Posterior vena cava (tissue), 2 donors: ENCODE measurements around the gene ADAP1. TPM values are rescaled to one million over a fixed set of nuclear protein-coding genes. Genes with fewer than 3 reads are reported as not detected.
"Not testable (repeated sequence)": the region's sequence is repeated elsewhere in the genome, so short reads cannot be mapped to it uniquely, and the experiment has no call there.

Source experiments
- DNase-seq: peaks from one replicate; pipeline ENCODE4 v3.0.0-alpha.2; 2020; ENCODE audit warnings: low spot score
- intact Hi-C, 2 donors: fragments of 100-400 bp; cut with DNase I; formaldehyde crosslinking; loops; one replicate each; pipeline versions ENCODE4 v1.14.1 to v1.14.2; 2022 to 2023
- total RNA-seq, 2 donors: library from RNA; stranded (reverse); fragmentation: NEBNext Ultra II Directional; extraction: Animal tissue kit (Norgen Biotek cat#: 25700); gene quantifications; one replicate each; pipeline ENCODE4 v1.2.1, GENCODE V29; 2021
- donor health status: DM: yes; HTN: yes; CAD: no.
- donor health status: DM: yes; HTN: yes; CAD: no.

The ADAP1 gene
- total RNA-seq, 2 donors from 2014 or later: 16.3 to 17.8 TPM

DNA sequence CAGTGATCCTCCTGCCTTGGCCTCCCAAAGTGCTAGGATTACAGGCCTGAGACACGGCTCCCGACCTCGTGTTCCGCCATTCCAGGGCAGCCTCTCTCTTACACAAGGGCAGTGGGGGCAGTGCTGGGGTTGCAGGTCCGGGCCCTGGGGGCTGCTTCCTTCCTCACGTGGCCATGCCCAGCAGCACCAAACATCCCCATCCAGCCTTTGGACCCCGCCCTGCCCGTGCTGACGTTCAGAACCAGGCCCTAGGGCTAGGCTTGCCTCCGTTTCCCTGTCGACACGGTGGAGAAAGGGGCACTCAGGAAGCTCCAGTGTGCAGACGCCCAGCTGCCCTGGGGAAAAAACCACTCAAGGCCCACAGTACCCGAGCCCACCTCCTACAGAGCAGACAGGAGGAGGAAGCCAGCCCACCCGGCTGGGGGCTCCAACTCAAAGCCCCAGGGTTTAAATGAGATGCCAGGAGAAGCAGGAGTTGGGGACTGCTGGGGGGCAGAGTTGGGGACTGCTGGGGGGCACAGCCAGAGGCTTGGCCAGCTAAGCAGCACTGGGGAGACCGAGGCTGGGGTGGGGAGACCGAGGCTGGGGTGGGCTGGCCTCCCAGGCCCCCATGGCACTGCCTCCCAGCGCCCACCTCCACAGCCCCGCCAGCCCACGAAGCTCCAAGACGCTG is 35.9 kb downstream of the ADAP1 start:
- intact Hi-C loops: no loop called here
- DNase-seq: peak; percentile 67

DNA sequence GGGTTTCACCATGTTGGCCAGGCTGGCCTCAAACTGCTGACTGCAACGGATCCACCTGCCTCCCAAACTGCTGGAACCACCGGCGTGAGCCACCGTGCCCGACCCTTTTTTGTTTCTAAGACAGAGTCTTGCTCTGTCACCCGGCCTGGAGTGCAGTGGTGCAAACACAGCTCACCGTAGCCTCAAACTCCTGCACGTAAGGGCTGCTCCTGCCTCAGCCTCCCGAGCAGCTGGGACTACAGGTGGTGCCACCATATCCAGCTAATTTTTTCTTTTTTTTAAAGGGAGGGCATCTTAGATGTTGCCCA is 36.4 kb downstream of the ADAP1 start:
- peak; percentile 43 for DNase-seq
- intact Hi-C loops: no loop called here

DNA sequence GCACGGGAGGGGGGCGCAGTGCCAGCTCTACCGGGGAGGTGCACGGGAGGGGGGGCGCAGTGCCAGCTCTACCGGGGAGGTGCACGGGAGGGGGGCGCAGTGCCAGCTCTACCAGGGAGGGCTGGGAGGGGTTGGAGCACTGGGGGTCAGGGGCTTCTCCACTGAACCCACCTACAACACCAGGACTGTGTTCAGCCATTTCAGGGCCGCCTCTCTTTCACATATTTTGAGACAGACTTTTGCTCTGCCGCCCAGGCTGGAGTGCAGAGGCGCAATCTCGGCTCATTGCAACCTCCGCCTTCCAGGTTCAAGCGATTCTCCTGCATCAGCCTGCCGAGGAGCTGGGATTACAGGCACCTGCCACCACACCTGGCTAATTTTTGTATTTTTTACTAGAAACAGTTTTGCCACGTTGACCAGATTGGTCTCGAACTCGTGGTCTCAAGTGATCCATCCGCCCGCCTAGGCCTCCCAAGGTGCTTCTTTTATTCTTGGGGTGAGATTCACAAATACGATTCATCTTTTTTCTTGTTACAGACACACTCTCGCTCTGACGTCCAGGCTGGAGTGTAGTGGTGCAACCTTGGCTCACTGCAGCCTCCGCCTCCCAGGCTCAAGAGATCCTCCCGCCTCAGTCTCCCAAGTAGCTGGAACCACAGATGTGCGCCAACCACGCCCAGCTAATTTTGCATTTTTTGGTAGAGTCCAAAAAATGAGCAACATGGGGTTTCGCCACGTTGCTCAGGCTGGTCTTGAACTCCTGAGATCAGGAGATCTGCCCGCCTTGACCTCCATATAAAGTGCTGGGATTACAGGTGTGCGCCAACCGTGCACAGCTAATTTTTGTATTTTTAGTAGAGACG is 37.0 kb downstream of the ADAP1 start:
- DNase-seq: peak; percentile 50
- intact Hi-C loops: no loop called here

DNA sequence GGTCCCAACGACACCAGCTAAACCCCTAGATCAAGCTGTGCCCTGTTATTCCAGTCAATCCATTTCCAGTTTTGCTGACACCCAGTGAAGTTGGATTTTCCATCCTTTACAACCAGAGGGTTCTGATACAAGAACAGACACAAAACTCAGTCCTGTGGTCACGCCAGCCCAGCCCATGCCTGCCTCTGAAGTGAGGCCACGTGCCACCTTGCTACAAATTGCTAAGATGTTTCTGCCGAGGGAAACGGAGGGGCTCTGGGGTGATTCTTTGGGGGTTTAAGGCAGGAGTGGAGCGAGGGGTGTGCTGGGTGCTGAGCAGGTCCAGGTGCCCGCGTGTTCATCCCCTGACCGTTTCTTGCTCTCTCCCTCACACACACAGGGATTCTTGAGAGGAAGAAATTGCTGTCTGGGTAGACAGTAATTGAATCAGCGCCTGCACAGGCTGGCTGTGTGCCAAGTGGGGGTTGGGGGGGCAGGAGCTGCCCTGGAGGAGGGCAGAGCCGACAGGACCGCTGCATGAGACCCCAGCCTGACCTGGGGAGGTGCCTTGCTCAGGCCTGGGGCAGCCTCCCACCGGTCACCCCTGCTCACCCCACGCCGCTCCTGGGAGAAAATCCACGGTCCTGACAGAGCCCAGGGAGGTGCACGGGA is 38.1 kb downstream of the ADAP1 start:
- no peak for DNase-seq
- intact Hi-C loops: no loop called here

DNA sequence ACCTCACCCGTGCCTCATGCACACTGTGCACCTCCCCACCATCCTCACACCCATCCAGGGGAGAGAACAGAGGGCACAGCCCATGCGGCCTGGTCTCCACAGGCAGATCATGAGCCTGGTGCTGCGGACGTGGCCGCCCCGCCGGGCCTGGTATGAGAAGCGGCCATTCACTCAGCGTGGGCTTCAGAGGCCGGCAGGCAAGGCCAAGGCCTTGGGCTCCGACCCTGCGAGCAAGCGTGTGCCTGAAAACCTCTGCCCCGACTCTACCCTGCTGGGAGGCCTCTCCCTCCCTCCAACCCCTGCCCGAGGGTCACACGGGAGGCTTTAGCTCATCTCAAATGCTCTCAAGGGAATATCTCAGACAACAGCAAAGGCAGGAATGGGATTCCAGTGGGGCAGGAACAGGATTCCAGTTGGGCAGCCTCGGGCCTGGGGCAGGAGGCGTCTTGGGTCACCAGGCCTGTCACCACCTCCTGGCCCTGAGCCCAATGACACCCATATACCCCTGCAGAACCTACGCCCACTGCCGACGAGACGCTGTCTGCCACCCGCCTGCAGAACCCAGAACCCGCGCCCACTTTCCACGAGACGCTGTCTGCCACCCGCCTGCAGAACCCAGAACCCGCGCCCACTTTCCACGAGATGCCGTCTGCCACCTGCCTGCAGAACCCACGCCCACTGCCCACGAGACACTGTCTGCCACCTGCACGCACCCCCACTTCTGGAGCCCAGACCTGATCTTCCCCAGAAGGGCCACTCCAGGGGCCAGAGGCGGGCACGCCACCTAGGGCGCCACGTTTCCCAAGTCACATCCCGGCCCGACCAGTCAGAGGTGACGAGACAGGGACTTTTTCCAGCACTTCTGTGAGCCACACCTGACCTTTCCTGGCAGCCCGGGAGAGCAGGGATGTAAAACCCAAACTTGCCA is 38.9 kb downstream of the ADAP1 start:
- no peak for DNase-seq
- intact Hi-C loops: no loop called here

DNA sequence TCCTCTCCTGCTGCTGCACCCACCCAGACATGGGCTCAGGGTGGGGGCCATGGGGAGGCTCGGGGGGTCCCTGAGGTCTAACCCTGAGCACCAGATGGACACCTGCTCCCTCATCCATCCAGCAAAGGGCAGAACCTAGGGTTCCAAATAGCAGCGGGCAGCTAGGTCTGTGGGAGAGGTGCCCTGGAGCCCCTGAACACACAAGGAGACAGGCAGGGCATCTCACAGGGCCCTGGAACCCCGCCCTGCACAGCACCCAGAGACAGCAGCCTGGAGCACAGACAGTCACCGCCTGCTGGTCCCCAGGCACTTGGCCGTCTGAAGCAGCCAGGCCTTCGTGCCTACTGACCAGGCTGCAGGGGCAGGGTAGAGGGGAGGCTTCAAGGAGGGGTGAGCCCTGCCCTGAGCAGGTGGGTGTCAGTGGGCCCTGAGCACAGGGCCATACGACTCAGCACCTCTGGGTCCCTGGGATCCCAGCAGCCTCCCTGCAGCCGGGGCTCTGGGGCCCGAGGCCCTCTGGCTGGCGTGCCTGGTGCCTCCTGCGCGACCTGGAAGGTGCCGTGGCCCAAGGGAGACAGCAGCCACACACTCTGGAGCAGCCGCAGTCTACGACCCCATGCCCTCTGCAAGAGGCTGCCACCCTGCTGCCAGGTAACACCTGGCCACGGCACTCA is 39.8 kb downstream of the ADAP1 start:
- intact Hi-C loops: no loop called here
- no peak for DNase-seq

DNA sequence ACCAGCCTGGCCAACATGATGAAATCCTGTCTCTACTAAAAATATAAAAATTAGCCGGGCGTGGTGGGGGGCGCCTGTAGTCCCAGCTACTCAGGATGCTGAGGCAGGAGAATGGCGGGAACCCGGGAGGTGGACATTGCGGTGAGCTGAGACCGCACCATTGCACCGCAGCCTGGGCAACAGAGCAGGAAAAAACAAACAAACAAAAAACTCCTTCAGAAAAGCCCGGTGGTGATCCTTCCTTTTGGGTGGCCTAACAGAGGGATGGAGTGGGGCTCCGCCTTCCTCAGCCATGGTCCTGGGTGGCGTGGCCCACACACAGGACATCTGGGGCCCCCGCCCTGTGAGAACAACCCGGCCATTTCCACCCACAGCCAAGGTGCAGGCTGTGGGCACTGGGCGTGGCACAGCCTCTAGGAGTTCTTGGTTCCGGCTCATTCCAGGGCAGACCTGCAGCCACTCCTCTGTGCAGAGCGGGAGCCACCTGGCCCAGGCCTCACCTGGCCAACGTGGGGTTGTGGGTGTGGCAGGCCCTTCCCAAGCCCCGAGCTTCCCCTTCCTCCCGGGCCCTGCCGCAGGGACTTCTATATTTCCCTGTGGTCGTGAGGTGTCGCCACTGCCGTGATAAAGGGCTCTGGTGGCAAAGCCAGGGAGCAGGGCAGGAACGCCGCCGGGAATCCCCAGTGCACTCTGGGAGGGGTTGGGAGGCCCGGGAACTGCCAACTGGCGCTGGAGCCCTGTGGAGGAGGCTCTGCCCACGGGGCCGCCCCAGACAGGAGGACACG is 40.6 kb downstream of the ADAP1 start:
- intact Hi-C loops: no loop called here
- no peak for DNase-seq

DNA sequence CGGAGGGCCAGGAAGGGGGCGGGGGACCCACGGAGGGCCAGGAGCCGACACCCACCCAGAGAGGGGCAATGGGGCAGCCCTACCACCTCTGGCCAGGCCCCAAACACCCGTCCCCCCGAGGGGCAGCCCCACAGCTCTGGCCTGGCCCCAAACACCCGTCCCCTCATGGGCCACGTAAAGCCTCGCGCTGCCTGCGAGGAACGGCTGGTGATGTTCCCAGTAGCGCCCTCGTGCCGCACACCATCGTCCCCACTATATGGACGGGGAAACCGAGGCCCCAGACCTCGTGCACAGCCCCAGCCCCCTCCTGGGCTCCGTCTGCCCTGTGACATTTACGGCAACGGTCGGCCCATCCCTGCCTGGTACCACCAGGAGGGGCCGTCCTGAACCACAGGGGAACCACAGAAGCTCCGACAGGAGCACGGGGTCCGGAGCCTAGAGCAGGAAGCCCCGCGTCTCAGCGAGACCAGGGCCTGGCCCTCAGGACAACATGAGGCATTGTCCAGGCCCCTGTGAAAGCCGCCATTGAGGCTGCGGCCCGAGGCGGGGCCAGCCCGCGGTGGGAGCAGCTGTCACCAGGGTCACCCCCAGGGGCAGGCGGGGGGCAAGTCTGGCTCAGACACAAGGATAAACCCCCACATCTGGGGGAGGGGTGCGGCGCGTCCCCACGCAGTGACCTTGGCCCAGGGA is 42.5 kb downstream of the ADAP1 start:
- intact Hi-C loops: no loop called here

DNA sequence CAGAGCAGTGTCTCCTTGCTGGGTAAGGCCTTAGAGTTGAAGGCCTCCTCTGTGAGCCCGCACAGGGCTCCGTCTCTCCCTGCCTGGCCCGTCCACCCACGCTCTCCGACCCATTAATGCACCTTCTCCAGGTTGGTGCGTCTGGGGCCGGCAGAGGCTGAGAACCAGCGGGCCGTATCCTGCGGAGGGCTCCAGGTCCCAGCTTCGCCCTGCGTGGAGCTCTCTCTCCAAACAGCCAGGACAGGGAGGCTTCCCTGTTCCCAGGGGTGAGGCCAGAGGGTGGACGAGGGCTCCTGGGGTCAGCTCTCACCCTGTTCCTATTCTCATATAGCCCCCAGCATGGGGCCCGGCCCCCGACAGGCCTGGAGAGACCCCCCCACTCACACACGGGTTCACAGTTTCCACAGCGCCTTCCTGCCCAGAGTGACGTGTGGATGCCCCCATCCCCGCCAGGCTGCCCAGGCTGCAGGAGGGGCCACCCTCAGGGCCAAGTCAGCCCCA is 43.5 kb downstream of the ADAP1 start:
- intact Hi-C loops: no loop called here
- no peak for DNase-seq

More for the DNA sequence above, 42.5 kb downstream of the ADAP1 start:
- no peak for DNase-seq

DNA sequence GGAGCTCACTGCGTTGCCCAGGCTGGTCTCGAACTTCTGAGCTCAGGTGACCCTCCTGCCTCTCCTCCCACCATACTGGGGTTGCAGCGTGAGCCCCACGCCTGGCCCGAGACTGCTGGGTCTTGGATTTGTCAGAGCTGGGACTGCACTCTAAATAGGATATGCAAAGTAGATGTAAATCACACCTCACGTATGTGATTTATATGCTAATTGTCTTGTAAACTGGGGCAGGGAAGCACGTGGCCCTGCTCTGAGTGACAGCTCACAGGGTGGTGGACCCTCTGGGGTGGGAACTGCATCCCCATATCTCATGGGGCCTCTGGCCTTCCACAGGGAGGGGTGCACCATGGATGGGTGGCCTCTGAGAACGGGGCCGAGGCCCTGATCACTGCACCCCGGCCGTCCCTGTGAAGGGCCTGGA is 44.0 kb downstream of the ADAP1 start:
- no peak for DNase-seq
- intact Hi-C loops: no loop called here

DNA sequence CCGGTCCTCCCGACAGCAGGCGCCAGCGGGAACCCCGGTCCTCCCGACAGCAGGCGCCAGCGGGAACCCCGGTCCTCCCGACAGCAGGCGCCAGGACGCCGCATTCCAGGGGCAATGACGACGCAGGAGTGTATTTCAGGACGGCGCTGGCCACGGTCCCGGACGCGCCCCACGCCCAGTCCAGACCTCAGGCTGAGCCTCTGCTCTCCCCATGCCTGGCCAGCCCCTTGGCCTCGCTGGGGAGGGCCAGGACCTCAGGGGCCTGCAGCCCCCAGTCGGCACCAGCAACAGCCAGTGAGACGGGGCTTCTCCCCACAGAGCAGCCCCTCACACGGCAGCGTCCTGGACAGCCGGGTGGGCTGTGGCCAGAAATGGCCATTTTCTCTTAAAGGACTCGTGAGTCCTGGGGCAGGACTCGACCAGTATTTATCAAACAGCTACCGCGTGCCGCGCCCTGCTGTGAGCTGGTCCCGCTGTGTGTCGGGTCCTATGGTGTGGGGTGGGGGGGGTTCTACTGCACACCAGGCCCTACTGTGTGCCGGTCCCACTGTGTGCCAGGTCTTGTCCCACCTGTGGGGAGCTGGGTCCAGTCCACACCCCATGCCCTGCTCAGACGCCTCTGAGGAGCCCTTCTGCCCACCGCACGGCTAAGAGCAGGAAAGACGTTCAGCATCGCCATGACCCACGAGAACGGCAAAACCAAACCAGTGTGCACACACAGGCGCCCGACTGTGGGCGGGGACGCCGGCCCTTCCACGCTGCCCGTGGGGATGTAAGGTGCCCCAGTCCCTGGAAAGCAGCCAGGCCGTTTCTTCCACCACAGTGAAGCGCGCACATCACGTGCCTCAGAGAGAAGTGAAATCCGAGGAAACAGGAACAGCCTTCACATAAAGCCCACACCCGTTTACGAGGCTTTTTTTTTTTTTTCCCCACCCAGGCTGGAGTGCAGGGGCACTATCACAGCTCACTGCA is 44.8 kb downstream of the ADAP1 start:
- intact Hi-C loops: no loop called here

DNA sequence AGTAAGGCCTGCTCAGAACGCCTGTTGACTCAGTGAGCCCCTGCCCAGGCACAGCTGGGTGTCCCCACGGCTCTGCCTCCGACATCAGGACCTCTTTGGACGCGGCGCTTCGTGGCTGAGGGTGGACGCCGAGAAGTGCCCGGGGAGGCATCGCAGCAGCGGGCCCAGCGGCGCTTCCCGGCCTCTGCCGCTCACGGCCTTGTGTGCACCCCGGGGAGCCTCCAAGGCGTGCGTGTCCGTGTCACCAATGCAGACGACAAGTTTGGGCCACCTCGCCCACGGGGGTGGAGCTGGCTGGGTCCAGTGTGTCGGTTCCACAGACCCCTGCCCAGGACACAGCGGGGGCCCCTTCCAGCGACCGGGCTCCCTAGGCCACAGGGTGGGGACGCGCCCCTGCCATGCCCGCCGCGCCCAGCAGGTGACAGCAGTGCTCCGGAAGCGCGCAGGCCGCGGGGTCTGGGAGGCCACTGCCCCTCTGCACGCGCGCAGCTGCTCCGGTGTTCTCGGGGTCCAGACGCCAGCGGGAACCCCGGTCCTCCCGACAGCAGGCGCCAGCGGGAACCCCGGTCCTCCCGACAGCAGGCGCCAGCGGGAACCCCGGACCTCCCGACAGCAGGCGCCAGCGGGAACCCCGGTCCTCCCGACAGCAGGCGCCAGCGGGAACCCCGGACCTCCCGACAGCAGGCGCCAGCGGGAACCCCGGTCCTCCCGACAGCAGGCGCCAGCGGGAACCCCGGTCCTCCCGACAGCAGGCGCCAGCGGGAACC is 45.7 kb downstream of the ADAP1 start:
- DNase-seq: peak; percentile 92
- intact Hi-C loops: not testable (repeated sequence)

More for the DNA sequence above, 44.8 kb downstream of the ADAP1 start:
- DNase-seq: peak; percentile 94

DNA sequence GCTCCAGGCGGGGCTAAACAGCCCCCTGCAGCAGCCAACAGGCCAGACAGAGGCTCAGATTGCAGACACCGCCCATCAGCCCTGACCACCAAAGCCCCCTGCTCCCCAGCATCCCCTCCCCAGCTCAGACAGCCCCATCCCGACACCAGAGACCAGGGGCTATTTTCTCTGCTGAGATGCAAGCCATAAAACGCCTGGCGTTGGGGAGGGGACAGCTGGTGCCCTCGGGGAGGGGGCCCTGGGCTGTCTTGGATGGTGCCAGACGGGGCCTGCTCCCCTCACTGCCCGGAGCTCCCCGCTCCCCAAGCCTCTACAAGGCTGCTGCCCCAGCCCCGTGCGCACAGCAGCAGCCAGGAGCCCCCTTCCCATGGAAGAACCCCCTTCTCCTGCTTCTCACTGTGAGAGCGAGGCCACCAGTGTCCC is 46.3 kb downstream of the ADAP1 start:
- intact Hi-C loops: no loop called here
- DNase-seq: no peak

DNA sequence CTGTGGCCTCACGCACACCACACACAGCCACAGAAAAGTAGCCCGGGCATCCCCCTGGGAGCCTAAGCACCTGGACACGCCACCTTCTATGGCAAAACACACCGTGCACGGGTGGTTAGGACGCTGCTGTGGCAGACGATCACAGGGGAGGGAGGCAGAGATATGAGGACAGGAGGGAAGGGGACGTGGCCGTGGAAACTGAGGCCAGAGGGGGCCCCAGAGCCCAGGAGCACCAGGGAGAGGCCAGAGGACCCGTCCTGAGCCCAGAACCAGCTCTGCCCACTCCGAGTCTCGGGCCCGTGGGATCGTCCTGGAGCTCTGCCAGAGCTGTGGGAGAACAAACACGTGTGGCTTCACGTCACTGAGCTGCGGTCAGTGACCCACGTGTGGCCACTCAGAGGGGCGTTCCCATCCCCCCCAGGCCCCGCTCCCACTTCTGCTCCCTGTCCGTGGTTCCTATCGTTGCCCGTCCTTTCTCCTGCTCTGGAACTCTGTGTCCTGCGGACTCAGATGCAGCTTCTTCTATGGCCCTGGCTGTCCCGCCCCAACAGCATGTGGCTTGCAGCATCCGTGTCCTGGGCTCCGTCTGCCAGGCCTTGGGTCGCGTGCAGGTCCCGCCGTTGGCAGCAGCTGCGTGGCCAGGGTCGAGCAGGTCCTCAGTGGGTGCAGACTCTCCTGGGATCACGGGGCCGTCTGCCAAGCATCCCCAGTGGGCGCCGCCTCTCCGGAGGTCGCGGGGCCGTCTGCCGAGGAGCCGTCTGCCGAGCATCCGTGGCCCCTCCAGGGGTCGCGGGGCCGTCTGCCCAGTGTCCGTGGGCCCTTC is 47.1 kb downstream of the ADAP1 start:
- intact Hi-C loops: no loop called here
- no peak for DNase-seq

DNA sequence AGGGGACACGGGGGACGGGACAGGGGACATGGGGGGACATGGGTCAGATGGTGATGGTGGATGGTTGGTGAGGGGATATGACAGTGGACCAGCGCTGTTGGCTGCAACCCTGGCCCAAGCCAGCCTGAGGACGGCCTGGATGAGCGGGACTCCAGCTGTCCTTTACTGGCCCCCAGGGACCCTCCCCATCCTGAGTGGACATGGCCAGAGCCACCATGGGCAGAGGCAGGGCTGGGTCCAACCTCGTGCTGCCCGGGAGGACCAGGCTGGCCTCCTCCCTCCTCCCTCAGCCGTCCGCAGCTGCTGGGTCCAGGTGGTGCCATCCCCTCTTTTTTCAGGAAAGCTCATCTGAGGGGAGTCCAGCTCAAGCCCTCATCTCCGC is 47.7 kb downstream of the ADAP1 start:
- intact Hi-C loops: no loop called here
- no peak for DNase-seq
